DMS153 treated with DMSO at 0.1 percent for 48 hours (cell line): ENCODE measurements around the gene FZD1.
"Not testable (repeated sequence)": the region's sequence is repeated elsewhere in the genome, so short reads cannot be mapped to it uniquely, and the experiment has no call there.

Experiments
- DNase-seq: peaks from one replicate; lab custom pipeline; 2025; ENCODE audit not compliant: unreplicated experiment; lab: John Stamatoyannopoulos, UW

Gene FZD1

DNA sequence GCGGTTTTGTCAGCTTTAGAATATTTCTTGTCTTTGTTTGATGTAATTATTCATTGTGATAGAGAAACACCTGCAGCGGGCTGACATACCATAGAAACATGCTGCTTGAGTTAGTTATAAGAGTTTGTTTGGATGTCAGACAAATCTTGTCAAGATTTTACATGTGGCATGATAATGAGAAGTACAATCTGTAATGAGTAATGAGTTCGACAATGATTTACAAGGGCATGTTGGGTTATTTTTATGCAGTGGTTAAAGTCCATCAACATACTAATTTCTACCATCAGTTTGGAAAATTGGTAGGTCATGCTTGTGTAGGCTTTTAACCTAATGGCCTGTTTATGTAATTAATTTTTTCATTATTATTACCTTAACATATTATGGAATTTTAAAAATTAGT is 31.3 kb downstream of the FZD1 start:
- DNase-seq: no peak

GRCh38 chr7:91297939-91298338 is 33.7 kb downstream of the FZD1 start:
- DNase-seq: no peak

DNA sequence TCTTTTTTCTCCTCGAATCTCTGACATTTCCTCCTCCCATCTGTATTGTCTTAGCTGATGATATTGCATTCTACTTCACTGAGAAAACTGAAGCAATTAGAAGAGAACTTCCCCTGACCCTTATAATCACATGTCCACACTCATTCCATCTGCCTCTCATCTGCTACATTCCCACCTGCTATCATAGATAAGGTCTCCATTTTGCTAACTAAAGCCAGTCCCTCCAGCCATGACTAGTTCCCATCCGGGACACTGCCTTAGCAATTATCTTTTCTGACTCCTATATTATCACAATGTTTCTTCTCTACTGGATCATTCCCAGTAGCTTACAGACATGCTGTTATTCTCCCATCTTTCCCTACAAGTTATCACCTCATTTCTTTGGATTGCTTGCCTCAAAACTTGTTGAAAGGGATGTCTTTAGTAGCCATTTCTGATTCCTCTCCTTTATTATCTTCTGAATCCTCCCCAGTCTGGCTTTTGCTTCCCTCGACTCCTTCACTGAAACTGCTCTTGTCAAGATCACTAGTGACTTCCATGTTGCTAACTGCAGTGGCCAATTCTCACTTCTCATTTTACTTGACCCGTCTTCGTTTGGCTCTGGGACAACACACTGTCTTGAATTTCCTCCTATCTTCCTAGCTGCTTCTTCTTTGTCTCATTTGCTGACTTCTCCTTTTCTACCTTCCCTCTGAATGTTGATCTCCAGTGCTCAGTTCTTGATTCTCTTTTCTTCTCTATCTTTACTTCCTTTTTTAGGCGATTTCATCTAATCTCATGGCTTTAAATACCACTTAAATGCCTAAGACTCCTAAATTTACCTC is 35.9 kb downstream of the FZD1 start:
- no peak for DNase-seq

DNA sequence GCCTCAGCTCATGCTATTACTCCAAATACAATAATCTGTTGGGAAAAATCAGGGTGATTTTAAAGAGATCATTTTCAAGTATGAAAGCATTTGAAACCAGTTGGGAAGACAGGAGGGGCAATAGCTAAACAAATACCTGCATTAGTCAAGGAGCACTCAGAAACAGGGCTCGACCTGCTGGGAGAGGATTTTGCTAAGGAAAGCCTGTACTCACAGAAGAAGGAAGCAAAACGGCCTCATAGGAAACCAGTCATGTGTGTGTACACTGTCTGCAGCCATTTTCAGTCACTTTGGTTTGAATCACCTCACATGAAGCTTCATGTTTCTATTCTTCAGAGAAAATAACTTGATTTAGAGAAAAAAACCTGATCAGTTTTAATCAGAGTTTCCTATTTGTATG is 38.6 kb downstream of the FZD1 start:
- no peak for DNase-seq

DNA sequence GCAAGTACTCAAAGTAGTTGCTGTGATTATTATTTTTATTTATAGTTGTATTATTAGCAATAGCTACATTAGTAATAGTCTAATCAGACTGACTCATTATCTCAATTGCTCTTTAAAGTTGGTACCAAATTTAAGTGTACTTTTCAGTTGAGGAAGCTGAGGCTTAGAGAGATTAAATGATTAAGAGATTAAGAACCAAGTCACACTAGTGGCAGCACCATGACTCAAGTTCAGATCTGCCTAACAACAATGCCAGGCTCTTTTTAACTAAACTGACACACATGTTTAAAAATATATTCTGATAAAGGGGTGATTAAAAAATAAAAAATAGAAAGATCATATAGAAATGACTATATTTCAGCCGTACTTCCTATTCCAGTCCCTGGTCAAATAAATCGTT is 42.0 kb downstream of the FZD1 start:
- no peak for DNase-seq

DNA sequence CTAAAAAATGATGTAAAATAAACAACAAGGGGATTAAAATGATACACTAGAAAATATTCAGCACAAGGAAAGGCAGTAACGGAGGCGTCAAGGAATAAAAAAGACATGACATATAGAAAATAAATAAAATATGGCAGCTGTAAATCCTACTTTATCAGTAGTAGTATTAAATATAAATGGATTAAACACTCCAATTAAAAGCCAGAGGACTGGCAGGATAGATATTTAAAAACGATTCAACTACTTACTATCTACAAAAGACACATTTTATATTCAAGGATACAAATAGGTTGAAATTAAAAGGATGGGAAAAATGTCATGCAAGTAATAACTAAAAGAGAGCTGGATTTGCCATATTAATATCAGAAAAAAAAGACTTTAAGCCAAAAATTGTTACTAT is 43.2 kb downstream of the FZD1 start:
- DNase-seq: no peak

- DNase-seq: not testable (repeated sequence)
Measured at GRCh38 chr7:91308191-91308590, 44.0 kb downstream of the FZD1 start.

GRCh38 chr7:91310830-91311460 is 46.7 kb downstream of the FZD1 start:
- no peak for DNase-seq

- no peak for DNase-seq
Measured at GRCh38 chr7:91311839-91312238, 47.6 kb downstream of the FZD1 start.

- no peak for DNase-seq
Measured at GRCh38 chr7:91313113-91313512, 48.9 kb downstream of the FZD1 start.

DNA sequence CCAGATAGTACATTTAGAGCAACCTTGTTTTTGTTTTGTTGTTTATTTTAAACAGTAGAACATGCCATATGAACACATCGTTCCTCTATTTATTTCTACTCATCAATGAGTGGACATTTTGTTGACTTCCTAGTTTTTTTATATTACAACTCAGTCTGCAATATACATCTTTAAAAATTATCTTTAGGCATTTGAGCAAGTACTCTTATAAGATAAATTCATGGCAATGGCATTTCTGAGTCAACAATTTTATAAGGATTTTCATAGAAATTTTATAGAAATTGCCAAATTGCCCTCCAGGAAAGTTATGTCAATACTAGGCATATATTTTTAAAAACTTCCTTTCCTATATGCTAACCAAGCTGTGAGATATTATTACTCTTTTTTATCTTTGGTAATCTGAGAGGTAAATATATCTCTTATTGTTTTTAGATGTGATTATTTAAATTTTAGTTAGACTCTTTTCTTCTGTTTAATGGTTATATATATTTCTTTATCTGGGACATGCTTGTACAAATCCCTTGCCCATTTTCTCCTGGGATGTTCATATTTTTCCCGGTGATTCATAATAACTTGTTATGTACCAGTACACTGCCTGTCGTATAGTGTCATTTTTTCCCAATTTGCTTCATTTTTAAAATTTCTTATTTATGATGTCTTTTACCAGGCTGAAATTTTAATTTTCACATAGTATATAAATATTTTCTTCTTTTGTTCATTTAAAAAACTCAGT is 50.5 kb downstream of the FZD1 start:
- no peak for DNase-seq

DNA sequence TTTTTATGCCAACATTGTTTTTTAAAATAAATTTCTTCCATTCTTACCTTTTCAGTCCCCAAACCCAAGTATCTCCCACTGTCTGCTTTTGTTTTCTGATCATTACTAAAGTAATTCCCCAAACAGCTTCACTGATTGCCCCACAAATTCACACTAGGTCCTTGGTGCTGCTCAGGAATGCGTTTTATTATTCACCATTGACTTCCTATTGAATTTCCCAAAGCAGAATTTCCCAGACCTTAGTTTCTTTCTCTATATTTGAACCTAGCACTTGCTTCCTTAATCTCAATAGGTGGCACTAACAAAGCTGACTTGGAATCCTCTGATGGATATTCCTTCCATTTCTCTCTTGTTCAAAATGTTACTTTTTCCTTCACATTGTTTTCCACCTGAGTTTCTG is 52.2 kb downstream of the FZD1 start:
- no peak for DNase-seq

DNA sequence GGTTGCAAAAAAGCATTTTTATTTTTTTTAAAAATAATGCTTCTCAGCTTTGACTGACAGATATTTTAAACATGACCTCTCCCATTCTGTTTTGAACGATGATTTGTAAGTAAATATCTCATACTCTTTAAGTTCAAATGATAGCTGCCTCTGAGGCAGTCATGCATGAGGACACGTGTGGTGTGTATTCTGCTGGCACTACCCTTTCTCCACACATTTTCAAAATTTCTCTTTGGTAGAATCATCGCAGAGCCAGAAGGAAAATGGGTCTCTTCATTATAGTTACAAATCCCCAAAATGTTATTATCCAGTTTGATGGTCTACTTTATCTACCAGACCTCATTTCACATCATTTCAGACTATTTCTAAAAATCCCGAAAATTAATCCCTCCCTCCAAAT is 55.1 kb downstream of the FZD1 start:
- DNase-seq: no peak

DNA sequence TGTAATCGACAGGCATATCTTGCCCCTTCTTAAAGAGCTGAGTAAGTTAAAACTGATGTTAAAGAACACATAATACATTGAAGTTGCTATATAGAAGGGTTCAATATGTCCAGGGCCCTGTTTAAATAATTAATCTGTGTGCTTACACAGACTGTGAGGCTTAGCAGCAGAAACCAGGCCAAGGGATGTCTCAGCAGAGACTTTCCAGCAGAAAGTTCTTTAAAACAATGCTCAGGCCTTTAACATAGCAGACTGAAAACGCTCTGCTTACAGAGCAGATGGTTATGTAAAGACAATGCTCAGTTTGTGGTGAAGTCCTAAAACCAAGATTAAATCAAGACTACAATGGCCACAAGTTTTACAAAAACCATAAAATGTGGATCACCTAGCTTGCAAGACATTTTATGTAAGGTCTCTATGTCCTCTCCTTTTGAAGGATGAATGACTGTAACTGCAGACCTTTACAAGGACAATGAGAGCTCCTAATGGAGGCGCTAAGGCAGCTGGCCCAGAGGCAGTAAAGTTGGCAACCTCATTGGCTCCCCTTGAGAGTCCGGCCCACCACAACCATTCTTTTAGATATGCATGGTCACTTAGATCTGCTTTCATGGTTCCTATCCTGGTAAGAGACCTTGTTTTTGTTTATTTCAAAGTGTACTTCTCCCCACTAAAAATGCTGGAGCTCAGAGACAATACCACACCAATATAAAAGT is 56.3 kb downstream of the FZD1 start:
- no peak for DNase-seq
